Measurements from ENCODE around the gene SLC26A8. TPM values are rescaled to one million over a fixed set of nuclear protein-coding genes. Genes with fewer than 3 reads are reported as not detected.

SLC26A8 gene
- total RNA-seq, 1 donor from 2014 or later = under 0.01 TPM

- Histone ChIP-seq H3K9ac (ENCODE audit: low read depth in 1 of 3, low read length in 3 of 3) (no peak overlapping the region), H3K4me1 (ENCODE audit: control insufficient read depth in 3 of 3, insufficient read depth in 3 of 3, low read length in 3 of 3) (peaks cover 11 to 29% (median 13%) of the 10 kb centered on the region in 3 donors), H3K27me3 (ENCODE audit: control insufficient read depth in 3 of 3, insufficient read depth in 3 of 3, low read length in 3 of 3) (no peaks in the 10 kb centered on the region), H3K36me3 (ENCODE audit: control insufficient read depth in 3 of 3, insufficient read depth in 3 of 3, low read length in 3 of 3) (no peaks in the 10 kb centered on the region), H3K4me3 (ENCODE audit: low read length in 3 of 3) (no peak overlapping the region), H3K9me3 (ENCODE audit: control insufficient read depth in 3 of 3, low read length in 3 of 3) (no peaks in the 10 kb centered on the region), H3K27ac (ENCODE audit: low read depth, low read length) (no peak overlapping the region)
Measured at GRCh38 chr6:36066817-36067216, 42.4 kb upstream of the SLC26A8 start.

- Histone ChIP-seq H3K9me3 (ENCODE audit: control insufficient read depth in 3 of 3, low read length in 3 of 3) (no peaks in the 10 kb centered on the region), H3K9ac (ENCODE audit: low read depth in 1 of 3, low read length in 3 of 3) (no peak overlapping the region), H3K4me1 (ENCODE audit: control insufficient read depth in 3 of 3, insufficient read depth in 3 of 3, low read length in 3 of 3) (peaks cover 11 to 29% (median 13%) of the 10 kb centered on the region in 3 donors), H3K4me3 (ENCODE audit: low read length in 3 of 3) (no peak overlapping the region), H3K27ac (ENCODE audit: low read depth, low read length) (no peak overlapping the region), H3K36me3 (ENCODE audit: control insufficient read depth in 3 of 3, insufficient read depth in 3 of 3, low read length in 3 of 3) (no peaks in the 10 kb centered on the region), H3K27me3 (ENCODE audit: control insufficient read depth in 3 of 3, insufficient read depth in 3 of 3, low read length in 3 of 3) (no peaks in the 10 kb centered on the region)
Measured at GRCh38 chr6:36065916-36066315, 41.5 kb upstream of the SLC26A8 start.

GRCh38 chr6:36064770-36065396 lies 40.4 kb upstream of the SLC26A8 start:
- H3K4me1 ChIP-seq (ENCODE audit: control insufficient read depth in 3 of 3, insufficient read depth in 3 of 3, low read length in 3 of 3) = peaks cover 11 to 25% (median 11%) of the 10 kb centered on the region in 3 donors
- no peaks in the 10 kb centered on the region for H3K9me3 ChIP-seq (ENCODE audit: control insufficient read depth in 3 of 3, low read length in 3 of 3)
- H3K36me3 ChIP-seq (ENCODE audit: control insufficient read depth in 3 of 3, insufficient read depth in 3 of 3, low read length in 3 of 3) = peaks cover 2 to 9% (median 4%) of the 10 kb centered on the region in 3 donors
- no peak overlapping the region for H3K9ac ChIP-seq (ENCODE audit: low read depth in 1 of 3, low read length in 3 of 3)
- no peak overlapping the region for H3K27ac ChIP-seq (ENCODE audit: low read depth, low read length)
- H3K4me3 ChIP-seq (ENCODE audit: low read length in 3 of 3) = no peak overlapping the region
- H3K27me3 ChIP-seq (ENCODE audit: control insufficient read depth in 3 of 3, insufficient read depth in 3 of 3, low read length in 3 of 3) = no peaks in the 10 kb centered on the region

- Histone ChIP-seq H3K4me1 (ENCODE audit: control insufficient read depth in 3 of 3, insufficient read depth in 3 of 3, low read length in 3 of 3) (peaks cover 11 to 25% (median 11%) of the 10 kb centered on the region in 3 donors), H3K27me3 (ENCODE audit: control insufficient read depth in 3 of 3, insufficient read depth in 3 of 3, low read length in 3 of 3) (no peaks in the 10 kb centered on the region), H3K36me3 (ENCODE audit: control insufficient read depth in 3 of 3, insufficient read depth in 3 of 3, low read length in 3 of 3) (peaks cover 2 to 16% (median 4%) of the 10 kb centered on the region in 3 donors), H3K27ac (ENCODE audit: low read depth, low read length) (no peak overlapping the region), H3K9ac (ENCODE audit: low read depth in 1 of 3, low read length in 3 of 3) (no peak overlapping the region), H3K9me3 (ENCODE audit: control insufficient read depth in 3 of 3, low read length in 3 of 3) (no peaks in the 10 kb centered on the region), H3K4me3 (ENCODE audit: low read length in 3 of 3) (no peak overlapping the region)
Measured at GRCh38 chr6:36063318-36064060, 39.0 kb upstream of the SLC26A8 start.

GRCh38 chr6:36062247-36062646 lies 37.8 kb upstream of the SLC26A8 start:
- peaks cover 11 to 25% (median 11%) of the 10 kb centered on the region in 3 donors for H3K4me1 ChIP-seq (ENCODE audit: control insufficient read depth in 3 of 3, insufficient read depth in 3 of 3, low read length in 3 of 3)
- H3K4me3 ChIP-seq (ENCODE audit: low read length in 3 of 3) = no peak overlapping the region
- no peaks in the 10 kb centered on the region for H3K9me3 ChIP-seq (ENCODE audit: control insufficient read depth in 3 of 3, low read length in 3 of 3)
- H3K9ac ChIP-seq (ENCODE audit: low read depth in 1 of 3, low read length in 3 of 3) = no peak overlapping the region
- H3K36me3 ChIP-seq (ENCODE audit: control insufficient read depth in 3 of 3, insufficient read depth in 3 of 3, low read length in 3 of 3) = peaks cover 2 to 16% (median 4%) of the 10 kb centered on the region in 3 donors
- H3K27ac ChIP-seq (ENCODE audit: low read depth, low read length) = no peak overlapping the region
- no peaks in the 10 kb centered on the region for H3K27me3 ChIP-seq (ENCODE audit: control insufficient read depth in 3 of 3, insufficient read depth in 3 of 3, low read length in 3 of 3)

- H3K27ac ChIP-seq (ENCODE audit: low read depth, low read length) = no peak overlapping the region
- H3K4me3 ChIP-seq (ENCODE audit: low read length in 3 of 3) = no peak overlapping the region
- no peak overlapping the region for H3K9ac ChIP-seq (ENCODE audit: low read depth in 1 of 3, low read length in 3 of 3)
- peaks cover 2 to 16% (median 4%) of the 10 kb centered on the region in 3 donors for H3K36me3 ChIP-seq (ENCODE audit: control insufficient read depth in 3 of 3, insufficient read depth in 3 of 3, low read length in 3 of 3)
- no peaks in the 10 kb centered on the region for H3K9me3 ChIP-seq (ENCODE audit: control insufficient read depth in 3 of 3, low read length in 3 of 3)
- no peaks in the 10 kb centered on the region for H3K27me3 ChIP-seq (ENCODE audit: control insufficient read depth in 3 of 3, insufficient read depth in 3 of 3, low read length in 3 of 3)
- peaks cover 5 to 25% (median 8%) of the 10 kb centered on the region in 3 donors for H3K4me1 ChIP-seq (ENCODE audit: control insufficient read depth in 3 of 3, insufficient read depth in 3 of 3, low read length in 3 of 3)
Measured at GRCh38 chr6:36061236-36061635, 36.8 kb upstream of the SLC26A8 start.

GRCh38 chr6:36056178-36056577 lies 31.7 kb upstream of the SLC26A8 start:
- Histone ChIP-seq H3K27ac (ENCODE audit: low read depth, low read length) (no peak overlapping the region), H3K27me3 (ENCODE audit: control insufficient read depth in 3 of 3, insufficient read depth in 3 of 3, low read length in 3 of 3) (no peaks in the 10 kb centered on the region), H3K36me3 (ENCODE audit: control insufficient read depth in 3 of 3, insufficient read depth in 3 of 3, low read length in 3 of 3) (peaks cover 2 to 21% (median 4%) of the 10 kb centered on the region in 3 donors), H3K4me1 (ENCODE audit: control insufficient read depth in 3 of 3, insufficient read depth in 3 of 3, low read length in 3 of 3) (peaks cover 0 to 7% (median 6%) of the 10 kb centered on the region in 3 donors), H3K9me3 (ENCODE audit: control insufficient read depth in 3 of 3, low read length in 3 of 3) (no peaks in the 10 kb centered on the region), H3K4me3 (ENCODE audit: low read length in 3 of 3) (no peak overlapping the region), H3K9ac (ENCODE audit: low read depth in 1 of 3, low read length in 3 of 3) (no peak overlapping the region)

GRCh38 chr6:36054956-36055355 lies 30.5 kb upstream of the SLC26A8 start:
- Histone ChIP-seq H3K27me3 (ENCODE audit: control insufficient read depth in 3 of 3, insufficient read depth in 3 of 3, low read length in 3 of 3) (no peaks in the 10 kb centered on the region), H3K4me3 (ENCODE audit: low read length in 3 of 3) (no peak overlapping the region), H3K4me1 (ENCODE audit: control insufficient read depth in 3 of 3, insufficient read depth in 3 of 3, low read length in 3 of 3) (peaks cover 0 to 14% (median 9%) of the 10 kb centered on the region in 3 donors), H3K9me3 (ENCODE audit: control insufficient read depth in 3 of 3, low read length in 3 of 3) (no peaks in the 10 kb centered on the region), H3K27ac (ENCODE audit: low read depth, low read length) (no peak overlapping the region), H3K9ac (ENCODE audit: low read depth in 1 of 3, low read length in 3 of 3) (no peak overlapping the region), H3K36me3 (ENCODE audit: control insufficient read depth in 3 of 3, insufficient read depth in 3 of 3, low read length in 3 of 3) (peaks cover 0 to 13% (median under 1%) of the 10 kb centered on the region in 3 donors)

GRCh38 chr6:36054415-36054814 lies 30.0 kb upstream of the SLC26A8 start:
- Histone ChIP-seq H3K4me3 (ENCODE audit: low read length in 3 of 3) (no peak overlapping the region), H3K4me1 (ENCODE audit: control insufficient read depth in 3 of 3, insufficient read depth in 3 of 3, low read length in 3 of 3) (peaks cover 0 to 14% (median 9%) of the 10 kb centered on the region in 3 donors), H3K27me3 (ENCODE audit: control insufficient read depth in 3 of 3, insufficient read depth in 3 of 3, low read length in 3 of 3) (no peaks in the 10 kb centered on the region), H3K36me3 (ENCODE audit: control insufficient read depth in 3 of 3, insufficient read depth in 3 of 3, low read length in 3 of 3) (peaks cover 0 to 8% (median 0%) of the 10 kb centered on the region in 3 donors), H3K27ac (ENCODE audit: low read depth, low read length) (no peak overlapping the region), H3K9me3 (ENCODE audit: control insufficient read depth in 3 of 3, low read length in 3 of 3) (no peaks in the 10 kb centered on the region), H3K9ac (ENCODE audit: low read depth in 1 of 3, low read length in 3 of 3) (no peak overlapping the region)

- Histone ChIP-seq H3K9me3 (ENCODE audit: control insufficient read depth in 3 of 3, low read length in 3 of 3) (no peaks in the 10 kb centered on the region), H3K9ac (ENCODE audit: low read depth in 1 of 3, low read length in 3 of 3) (no peak overlapping the region), H3K27me3 (ENCODE audit: control insufficient read depth in 3 of 3, insufficient read depth in 3 of 3, low read length in 3 of 3) (no peaks in the 10 kb centered on the region), H3K4me1 (ENCODE audit: control insufficient read depth in 3 of 3, insufficient read depth in 3 of 3, low read length in 3 of 3) (peaks cover 0 to 14% (median 9%) of the 10 kb centered on the region in 3 donors), H3K27ac (ENCODE audit: low read depth, low read length) (no peak overlapping the region), H3K4me3 (ENCODE audit: low read length in 3 of 3) (no peak overlapping the region), H3K36me3 (ENCODE audit: control insufficient read depth in 3 of 3, insufficient read depth in 3 of 3, low read length in 3 of 3) (peaks cover 0 to 5% (median 0%) of the 10 kb centered on the region in 3 donors)
Measured at GRCh38 chr6:36053878-36054277, 29.4 kb upstream of the SLC26A8 start.

Measured in skeletal muscle tissue (tissue), 4 donors.